Muscle of leg (tissue), 11 donors: ENCODE data around the gene RALGAPA2. TPM values are rescaled to one million over a fixed set of nuclear protein-coding genes. Genes with fewer than 3 reads are reported as not detected.

ENCODE experiments used
- DNase-seq: peaks from one replicate; pipeline ENCODE4 v3.0.0; 2013
- H3K27ac ChIP-seq: one replicate; pipeline ENCODE4 v1.5.1; 2013; ENCODE audit warnings: mild to moderate bottlenecking, low read length, control low read depth
- H3K27me3 ChIP-seq: one replicate; pipeline ENCODE4 v1.6.1; 2013; ENCODE audit warnings: low read length; ENCODE audit not compliant: control insufficient read depth, insufficient read depth
- H3K36me3 ChIP-seq: one replicate; pipeline ENCODE4 v1.6.1; 2013; ENCODE audit warnings: low read length; ENCODE audit not compliant: control insufficient read depth, insufficient read depth
- H3K4me1 ChIP-seq: one replicate; pipeline ENCODE4 v1.6.1; 2013; ENCODE audit warnings: low read length; ENCODE audit not compliant: control insufficient read depth, insufficient read depth
- H3K4me3 ChIP-seq: one replicate; pipeline ENCODE4 v1.5.1; 2013; ENCODE audit warnings: low read length, control low read depth
- H3K9me3 ChIP-seq: replicated peaks from 2 replicates; pipeline ENCODE4 v1.6.1; 2013; ENCODE audit warnings: low read depth, low read length; ENCODE audit not compliant: control insufficient read depth
- WGBS: methylation state at CpG from one replicate; pipeline ENCODE4 v1.1.5; 2013; ENCODE audit warnings: missing lambda C conversion rate; ENCODE audit not compliant: insufficient coverage; 5-methylcytosine and 5-hydroxymethylcytosine counted together
- polyA plus RNA-seq, 8 donors: library from polyadenylated mRNA; unstranded; fragments of 120-200 nt; gene quantifications; one replicate each; pipeline versions ENCODE4 v1.2.1 to v1.2.3, GENCODE V29; 2013; ENCODE audit warnings: inconsistent platforms in 1 of 8, low replicate concordance in 1 of 8; ENCODE audit not compliant: insufficient read length in 8 of 8, insufficient read depth in 1 of 8
- total RNA-seq: library from RNA; stranded (reverse); fragments of 120-200 nt; gene quantifications from one replicate; pipeline ENCODE4 v1.2.4, GENCODE V29; 2013

The RALGAPA2 gene
- total and polyA plus RNA-seq, 9 donors: 6.0 to 10.6 (median 8.3) TPM

DNA sequence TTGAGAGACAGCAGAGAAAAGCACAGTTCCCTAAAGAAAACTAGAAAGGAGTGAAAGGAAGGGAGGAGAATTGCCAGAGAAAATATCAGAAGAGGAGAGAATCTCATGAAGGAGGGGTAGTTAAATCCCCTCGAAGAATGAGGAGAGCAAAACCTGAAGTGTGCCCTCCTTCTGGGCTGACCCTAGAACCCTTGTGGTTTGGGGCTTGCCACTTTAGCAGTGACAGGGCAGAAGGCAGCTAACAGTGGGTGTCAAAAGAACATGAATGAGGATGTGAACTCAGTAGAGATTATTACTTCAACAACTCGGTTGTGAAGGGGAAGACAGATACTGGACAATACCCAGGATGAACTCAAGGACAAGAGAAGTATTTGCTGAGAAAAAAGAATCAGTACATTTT lies 73.6 kb downstream of the RALGAPA2 start:
- Histone ChIP-seq H3K36me3 (peaks cover 19% of the 10 kb centered on the region), H3K27ac (no peak overlapping the region), H3K27me3 (no peaks in the 10 kb centered on the region), H3K9me3 (no peaks in the 10 kb centered on the region), H3K4me1 (no peaks in the 10 kb centered on the region), H3K4me3 (no peak overlapping the region)
- no peak for DNase-seq
- 89% methylated on average over 1 of the region's 2 CpGs for WGBS

GRCh38 chr20:20637998-20638725 lies 74.3 kb downstream of the RALGAPA2 start:
- H3K27me3 ChIP-seq: no peaks in the 10 kb centered on the region
- no peak overlapping the region for H3K4me3 ChIP-seq
- 100% methylated on average over 4 of the region's 7 CpGs for WGBS
- H3K36me3 ChIP-seq: peaks cover 19% of the 10 kb centered on the region
- H3K27ac ChIP-seq: no peak overlapping the region
- no peak for DNase-seq
- H3K4me1 ChIP-seq: no peaks in the 10 kb centered on the region
- H3K9me3 ChIP-seq: no peaks in the 10 kb centered on the region

GRCh38 chr20:20635006-20635405 lies 77.4 kb downstream of the RALGAPA2 start:
- DNase-seq: no peak
- H3K4me3 ChIP-seq: no peak overlapping the region
- peaks cover 24% of the 10 kb centered on the region for H3K36me3 ChIP-seq
- no peak overlapping the region for H3K27ac ChIP-seq
- no peaks in the 10 kb centered on the region for H3K9me3 ChIP-seq
- WGBS: 100% methylated on average over 1 of the region's 2 CpGs
- H3K4me1 ChIP-seq: no peaks in the 10 kb centered on the region
- no peaks in the 10 kb centered on the region for H3K27me3 ChIP-seq

GRCh38 chr20:20632644-20633043 lies 79.8 kb downstream of the RALGAPA2 start:
- Histone ChIP-seq H3K9me3 (no peaks in the 10 kb centered on the region), H3K27me3 (no peaks in the 10 kb centered on the region), H3K36me3 (peaks cover 19% of the 10 kb centered on the region), H3K4me3 (no peak overlapping the region), H3K4me1 (no peaks in the 10 kb centered on the region), H3K27ac (no peak overlapping the region)
- DNase-seq: no peak
- WGBS: 100% methylated on average over 1 of the region's 2 CpGs

DNA sequence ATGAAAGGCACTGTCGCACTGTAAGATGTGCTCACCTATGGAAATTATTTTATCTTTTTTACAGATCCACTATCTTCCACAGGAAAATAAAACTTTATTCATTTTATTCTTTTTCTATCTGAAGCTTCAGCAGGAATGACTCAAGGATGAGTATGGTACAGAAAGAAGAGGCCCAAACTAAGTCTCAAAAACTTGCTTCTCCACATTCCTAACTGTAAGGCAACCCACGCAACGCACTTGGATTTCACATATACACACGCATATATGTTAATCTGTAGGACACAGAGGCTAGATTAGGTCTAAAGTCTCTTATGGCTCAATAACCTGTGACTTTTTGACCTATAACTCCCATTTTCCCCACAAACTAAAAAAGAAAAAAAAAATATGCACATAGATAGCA lies 81.9 kb downstream of the RALGAPA2 start:
- 100% methylated on average over 1 of the region's 4 CpGs for WGBS
- H3K36me3 ChIP-seq: peaks cover 19% of the 10 kb centered on the region
- no peak overlapping the region for H3K4me3 ChIP-seq
- no peaks in the 10 kb centered on the region for H3K4me1 ChIP-seq
- no peaks in the 10 kb centered on the region for H3K9me3 ChIP-seq
- H3K27me3 ChIP-seq: no peaks in the 10 kb centered on the region
- no peak for DNase-seq
- H3K27ac ChIP-seq: no peak overlapping the region

DNA sequence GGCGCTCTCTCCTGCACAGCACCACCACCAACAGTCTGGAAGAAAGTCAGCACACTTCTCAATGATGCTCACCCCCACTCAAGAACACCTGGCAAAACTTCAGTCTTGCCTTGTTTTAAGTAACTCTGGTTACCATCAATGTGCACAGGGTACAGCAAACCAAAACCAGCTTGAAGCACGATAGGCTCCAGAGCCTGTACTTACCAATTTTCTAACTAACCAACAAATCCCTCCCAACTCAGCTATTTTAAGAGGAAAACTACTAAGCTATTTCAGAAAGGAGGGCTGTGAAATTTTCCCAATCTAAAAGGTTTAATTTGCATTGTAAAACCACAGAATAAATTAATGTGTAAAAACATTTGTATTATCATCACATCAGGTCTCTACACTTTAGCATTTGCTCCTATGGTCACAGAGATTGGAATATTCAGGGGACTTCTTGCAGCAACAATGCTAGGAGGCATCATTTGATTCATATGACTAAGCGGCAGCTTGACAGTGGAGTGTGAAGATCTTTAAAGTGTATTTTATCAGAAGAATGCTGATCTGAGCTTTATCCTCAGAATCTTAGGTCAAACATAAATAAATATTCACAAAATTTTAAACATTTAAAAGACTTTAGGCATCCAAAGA lies 82.8 kb downstream of the RALGAPA2 start:
- no peaks in the 10 kb centered on the region for H3K9me3 ChIP-seq
- WGBS: 100% methylated on average over 1 of the region's 3 CpGs
- H3K27me3 ChIP-seq: no peaks in the 10 kb centered on the region
- no peak overlapping the region for H3K4me3 ChIP-seq
- no peak overlapping the region for H3K27ac ChIP-seq
- no peak for DNase-seq
- H3K4me1 ChIP-seq: no peaks in the 10 kb centered on the region
- peaks cover 14% of the 10 kb centered on the region for H3K36me3 ChIP-seq

DNA sequence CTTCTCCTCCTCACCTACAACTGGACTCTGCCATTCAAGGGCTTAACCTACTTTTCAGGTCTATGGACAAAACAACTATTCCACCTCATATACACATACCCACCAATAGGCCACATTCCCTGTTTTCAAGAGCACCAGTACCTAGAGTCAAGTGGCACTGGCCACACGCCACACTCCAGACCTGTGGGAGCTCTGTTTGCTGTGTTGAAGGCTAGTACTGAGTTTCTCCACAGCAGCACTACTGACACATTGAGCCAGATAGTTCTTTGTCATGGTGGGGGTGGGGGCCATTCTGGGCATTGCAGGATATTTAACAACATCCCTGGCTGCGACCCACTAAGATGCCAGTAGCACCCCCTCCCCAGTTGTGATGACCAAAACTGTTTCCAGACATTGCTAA lies 84.1 kb downstream of the RALGAPA2 start:
- Histone ChIP-seq H3K36me3 (peaks cover 11% of the 10 kb centered on the region), H3K27me3 (no peaks in the 10 kb centered on the region), H3K4me1 (no peaks in the 10 kb centered on the region), H3K4me3 (no peak overlapping the region), H3K9me3 (no peaks in the 10 kb centered on the region), H3K27ac (no peak overlapping the region)
- no peak for DNase-seq
- 100% methylated on average over 1 of the region's 2 CpGs for WGBS

GRCh38 chr20:20627471-20627870 lies 85.0 kb downstream of the RALGAPA2 start:
- Histone ChIP-seq H3K36me3 (peaks cover 11% of the 10 kb centered on the region), H3K27me3 (no peaks in the 10 kb centered on the region), H3K27ac (no peak overlapping the region), H3K4me3 (no peak overlapping the region), H3K9me3 (no peaks in the 10 kb centered on the region), H3K4me1 (no peaks in the 10 kb centered on the region)
- WGBS: no CpG with 5 or more reads among the region's 4 CpGs
- no peak for DNase-seq

GRCh38 chr20:20624914-20625313 lies 87.5 kb downstream of the RALGAPA2 start:
- H3K9me3 ChIP-seq: no peaks in the 10 kb centered on the region
- H3K36me3 ChIP-seq: peaks cover 10% of the 10 kb centered on the region
- 93% methylated on average over 2 of the region's 2 CpGs for WGBS
- no peak overlapping the region for H3K27ac ChIP-seq
- H3K4me3 ChIP-seq: no peak overlapping the region
- H3K4me1 ChIP-seq: no peaks in the 10 kb centered on the region
- H3K27me3 ChIP-seq: no peaks in the 10 kb centered on the region
- no peak for DNase-seq

DNA sequence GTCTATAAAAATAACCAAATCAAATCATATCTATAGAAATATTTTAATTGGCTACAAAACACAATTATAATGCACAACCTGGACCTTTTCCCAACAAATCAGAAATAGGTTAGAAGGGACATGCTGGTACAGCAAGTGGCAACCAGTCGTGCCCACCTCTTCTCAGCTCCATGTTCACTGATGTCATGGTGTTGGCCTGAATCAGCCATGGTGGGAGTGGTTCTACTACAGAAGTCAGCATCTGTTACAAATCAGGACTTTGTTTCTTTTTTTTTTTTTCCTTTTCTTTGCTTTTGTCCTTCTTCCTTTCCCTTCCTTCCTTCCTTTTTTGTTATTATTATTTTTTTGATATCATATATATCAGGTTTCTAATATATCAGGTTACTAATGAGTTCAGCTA lies 91.2 kb downstream of the RALGAPA2 start:
- H3K27me3 ChIP-seq: no peaks in the 10 kb centered on the region
- H3K4me3 ChIP-seq: no peak overlapping the region
- peaks cover 7% of the 10 kb centered on the region for H3K36me3 ChIP-seq
- H3K27ac ChIP-seq: no peak overlapping the region
- no CpG with 5 or more reads among the region's 1 CpG for WGBS
- H3K9me3 ChIP-seq: no peaks in the 10 kb centered on the region
- DNase-seq: no peak
- H3K4me1 ChIP-seq: no peaks in the 10 kb centered on the region
